Measurements from ENCODE around the gene SECTM1.

SECTM1 gene

GRCh38 chr17:82344175-82344907 lies 10.8 kb upstream of the SECTM1 start:
- no peak for DNase-seq (ENCODE audit: low spot score)
- in situ Hi-C loops (cut with MboI; ENCODE audit: low sequenced_read_pairs, unreplicated experiment): no loop called here

DNA sequence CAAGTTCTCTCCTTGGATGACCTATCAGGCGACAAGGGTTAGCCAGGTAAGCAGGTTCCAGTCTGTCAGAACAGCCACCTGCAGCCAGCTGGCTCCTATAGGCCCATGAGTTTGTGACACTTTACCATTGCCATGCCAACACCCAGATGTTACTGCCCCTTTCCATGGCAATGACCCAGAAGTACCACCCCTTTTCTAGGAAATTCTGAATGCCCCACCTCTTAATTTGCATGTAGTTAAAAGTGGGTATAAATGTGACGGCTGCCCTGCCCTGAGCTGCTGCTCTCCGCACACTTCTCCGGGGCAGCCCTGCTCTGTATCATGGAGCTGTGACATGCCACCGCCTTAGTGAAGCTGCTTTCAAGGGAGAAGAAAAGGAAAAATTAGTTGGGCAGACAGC lies 10.0 kb upstream of the SECTM1 start:
- TF ChIP-seq, protein P1, sequence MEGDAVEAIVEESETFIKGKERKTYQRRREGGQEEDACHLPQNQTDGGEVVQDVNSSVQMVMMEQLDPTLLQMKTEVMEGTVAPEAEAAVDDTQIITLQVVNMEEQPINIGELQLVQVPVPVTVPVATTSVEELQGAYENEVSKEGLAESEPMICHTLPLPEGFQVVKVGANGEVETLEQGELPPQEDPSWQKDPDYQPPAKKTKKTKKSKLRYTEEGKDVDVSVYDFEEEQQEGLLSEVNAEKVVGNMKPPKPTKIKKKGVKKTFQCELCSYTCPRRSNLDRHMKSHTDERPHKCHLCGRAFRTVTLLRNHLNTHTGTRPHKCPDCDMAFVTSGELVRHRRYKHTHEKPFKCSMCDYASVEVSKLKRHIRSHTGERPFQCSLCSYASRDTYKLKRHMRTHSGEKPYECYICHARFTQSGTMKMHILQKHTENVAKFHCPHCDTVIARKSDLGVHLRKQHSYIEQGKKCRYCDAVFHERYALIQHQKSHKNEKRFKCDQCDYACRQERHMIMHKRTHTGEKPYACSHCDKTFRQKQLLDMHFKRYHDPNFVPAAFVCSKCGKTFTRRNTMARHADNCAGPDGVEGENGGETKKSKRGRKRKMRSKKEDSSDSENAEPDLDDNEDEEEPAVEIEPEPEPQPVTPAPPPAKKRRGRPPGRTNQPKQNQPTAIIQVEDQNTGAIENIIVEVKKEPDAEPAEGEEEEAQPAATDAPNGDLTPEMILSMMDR (IDR thresholded peaks at IDR 0.05; ENCODE audit: borderline replicate concordance, control extremely low read depth, extremely low read depth, insufficient read depth, missing control alignments): no peak
- in situ Hi-C loops (cut with MboI; ENCODE audit: low sequenced_read_pairs, unreplicated experiment): no loop called here
- DNase-seq (ENCODE audit: low spot score): no peak

More at GRCh38 chr17:82344175-82344907, 10.8 kb upstream of the SECTM1 start:
- TF ChIP-seq, protein P1 (IDR thresholded peaks at IDR 0.05; ENCODE audit: borderline replicate concordance, control extremely low read depth, extremely low read depth, insufficient read depth, missing control alignments): no peak

GRCh38 chr17:82342361-82343079 lies 9.0 kb upstream of the SECTM1 start:
- in situ Hi-C loops (cut with MboI; ENCODE audit: low sequenced_read_pairs, unreplicated experiment): no loop called here
- DNase-seq (ENCODE audit: low spot score): no peak
- TF ChIP-seq, protein P1 (IDR thresholded peaks at IDR 0.05; ENCODE audit: borderline replicate concordance, control extremely low read depth, extremely low read depth, insufficient read depth, missing control alignments): no peak

DNA sequence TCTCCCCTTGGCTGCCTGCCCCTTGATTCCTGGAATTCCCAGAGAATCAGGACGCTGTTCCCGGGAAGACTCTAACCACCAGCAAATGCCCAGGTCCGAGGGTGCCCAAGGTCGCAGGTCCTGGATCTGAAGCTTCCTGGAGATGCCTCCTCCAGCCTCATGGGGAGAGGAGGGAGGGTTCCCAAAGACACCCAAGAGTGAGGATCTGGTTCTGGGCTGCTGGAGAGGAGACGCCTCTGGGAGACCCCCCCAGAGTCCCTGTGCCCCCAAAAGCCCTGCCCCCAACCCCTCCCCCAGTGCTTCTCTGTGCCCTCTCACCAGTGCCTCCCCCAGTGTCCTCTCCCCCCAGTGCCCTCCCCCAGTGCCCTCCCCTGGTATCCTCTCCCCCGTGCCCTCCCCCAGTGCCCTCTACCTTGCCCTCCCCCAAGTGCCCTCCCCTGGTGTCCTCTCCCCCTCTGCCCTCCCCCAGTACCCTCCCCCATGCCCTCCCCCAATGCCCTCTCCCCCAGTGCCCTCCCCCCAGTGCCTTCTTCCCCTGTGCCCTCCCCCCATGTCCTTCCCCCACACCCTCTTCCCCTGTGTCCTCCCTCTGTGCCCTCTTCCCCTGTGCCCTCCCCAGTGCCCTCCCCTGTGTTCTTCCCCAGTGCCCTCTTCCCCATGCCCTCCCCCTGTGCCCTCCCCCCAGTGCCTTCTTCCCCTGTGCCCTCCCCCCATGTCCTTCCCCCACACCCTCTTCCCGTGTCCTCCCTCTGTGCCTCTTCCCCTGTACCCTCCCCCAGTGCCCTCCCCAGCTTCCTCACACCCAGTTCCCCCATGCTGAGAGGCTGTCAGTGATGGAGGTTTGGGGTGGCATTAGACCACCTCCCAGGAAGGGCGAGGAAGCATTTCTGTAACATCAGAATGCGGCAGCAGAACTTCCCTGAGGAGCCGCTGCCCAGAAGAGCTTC lies 6.3 kb upstream of the SECTM1 start:
- no peak for DNase-seq (ENCODE audit: low spot score)
- TF ChIP-seq, protein P1 (IDR thresholded peaks at IDR 0.05; ENCODE audit: borderline replicate concordance, control extremely low read depth, extremely low read depth, insufficient read depth, missing control alignments): no peak
- in situ Hi-C loops (cut with MboI; ENCODE audit: low sequenced_read_pairs, unreplicated experiment): no loop called here

GRCh38 chr17:82338858-82339633 lies 5.5 kb upstream of the SECTM1 start:
- no peak for DNase-seq (ENCODE audit: low spot score)
- TF ChIP-seq, protein P1 (IDR thresholded peaks at IDR 0.05; ENCODE audit: borderline replicate concordance, control extremely low read depth, extremely low read depth, insufficient read depth, missing control alignments): no peak
- in situ Hi-C loops (cut with MboI; ENCODE audit: low sequenced_read_pairs, unreplicated experiment): no loop called here
